SU-DHL-6 (cell line): ENCODE data around the gene ANKRD17.

Experiments used
- CTCF ChIP-seq: fragments of 200-600 bp; sonication (generic); IDR thresholded peaks from one replicate; pipeline ENCODE4 v1.5.1; 2017; ENCODE audit warnings: antibody characterized with exemption, mild to moderate bottlenecking, low read length, moderate library complexity; ENCODE audit not compliant: insufficient read depth, poor library complexity, severe bottlenecking
- EZH2phosphoT487 ChIP-seq: fragments of 200-600 bp; sonication (generic), shearing (Covaris generic); conservative IDR thresholded peaks from 2 replicates; pipeline ENCODE4 v1.6.1; 2018; ENCODE audit warnings: mild to moderate bottlenecking, antibody characterized with exemption, low read length, moderate library complexity, mixed read lengths

- TF ChIP-seq CTCF (no peak), EZH2phosphoT487 (no peak)
Observed at GRCh38 chr4:73086095-73086868, 172.3 kb downstream of the ANKRD17 start.
